KG1 (cell line): ENCODE results near the gene SIGLEC15.
"Not testable (repeated sequence)": the region's sequence is repeated elsewhere in the genome, so short reads cannot be mapped to it uniquely, and the experiment has no call there.

Experiments
- DNase-seq: peaks from one replicate; lab custom pipeline; 2025; lab: John Stamatoyannopoulos, UW

Gene SIGLEC15

DNA sequence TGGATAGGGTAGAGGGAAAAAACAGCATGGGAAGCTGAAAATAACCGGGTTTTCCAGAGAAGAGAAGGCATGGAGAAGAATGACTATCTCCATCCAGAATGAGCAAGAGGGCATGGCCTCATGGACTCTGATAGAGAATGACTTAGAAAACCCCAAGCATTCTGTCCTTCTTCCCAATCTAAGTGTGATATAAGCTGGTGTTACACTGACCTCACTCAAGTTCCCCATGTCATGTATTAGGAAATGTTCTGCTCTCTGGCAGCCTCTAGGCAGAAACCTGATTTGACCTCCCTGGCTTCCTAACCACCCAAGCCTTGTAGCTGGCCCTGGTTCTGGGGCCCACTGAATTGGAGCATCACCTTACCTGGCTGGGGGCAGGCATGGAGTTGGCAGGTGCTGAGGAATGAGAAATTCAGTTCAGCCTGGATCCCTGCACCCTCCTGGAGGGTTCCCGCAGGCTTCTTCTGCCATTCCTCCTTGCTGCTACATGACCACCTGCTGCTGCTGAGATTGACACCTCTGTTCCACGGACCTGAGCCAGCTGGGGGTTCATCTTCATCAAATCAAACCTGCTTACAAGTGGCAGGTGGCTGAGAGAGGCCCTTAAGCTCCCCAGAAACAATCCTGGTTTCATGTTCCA, 5.2 kb upstream of the SIGLEC15 start:
- DNase-seq = no peak

DNA sequence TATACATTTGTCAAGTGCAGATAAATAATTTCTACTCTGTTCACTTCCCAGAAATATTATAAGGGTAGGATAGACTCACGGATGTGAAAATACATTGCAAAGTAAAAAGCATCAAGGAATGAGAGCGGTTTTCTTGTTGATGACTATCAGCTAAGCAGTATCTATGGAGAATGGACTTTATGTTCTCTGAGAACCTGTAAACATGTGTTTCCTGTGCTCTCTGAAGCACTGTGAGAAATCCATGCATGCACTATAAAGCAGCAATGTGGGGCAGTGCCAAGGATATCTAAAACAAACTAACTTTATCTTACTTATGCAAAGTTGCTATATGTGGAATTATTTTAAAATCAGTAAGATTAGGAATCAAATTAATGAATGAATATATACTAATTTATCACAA, 4.4 kb upstream of the SIGLEC15 start:
- no peak for DNase-seq

DNA sequence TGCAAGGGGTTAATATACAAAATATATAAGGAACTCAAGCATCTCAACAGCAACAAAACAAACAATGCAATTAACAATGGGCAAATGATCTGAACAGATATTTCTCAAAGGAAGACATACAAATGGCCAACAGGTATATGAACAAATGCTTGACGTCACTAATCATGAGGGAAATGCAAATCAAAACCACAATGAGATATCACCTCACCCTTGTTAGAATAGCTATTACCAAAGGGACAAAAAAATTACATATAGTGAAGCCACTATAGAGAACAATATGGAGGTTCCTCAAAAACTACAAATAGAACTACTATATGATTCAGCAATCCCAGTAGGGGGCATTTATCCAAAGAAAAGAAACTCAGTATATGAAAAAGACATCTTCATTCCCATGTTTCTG, 3.8 kb upstream of the SIGLEC15 start:
- DNase-seq = no peak

DNA sequence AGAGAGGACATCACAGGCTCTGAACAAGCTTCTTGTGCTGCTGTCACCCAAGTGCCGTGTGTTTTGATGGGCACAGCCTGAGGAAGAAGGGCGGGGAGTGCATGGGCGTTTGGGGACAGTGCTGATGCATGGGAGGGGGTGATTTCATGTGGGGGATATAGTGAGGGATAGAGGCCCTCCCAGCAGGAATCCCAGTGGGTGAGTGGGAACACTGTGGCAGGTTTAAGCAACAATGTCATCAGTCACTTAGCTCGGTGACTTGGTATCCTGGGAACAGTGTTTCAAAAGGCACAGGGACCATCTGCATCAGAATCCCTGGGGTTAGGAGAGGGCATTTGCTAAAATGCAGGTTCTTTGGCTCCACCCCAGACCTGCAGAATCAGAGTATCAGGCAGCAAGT, 609 bp downstream of the SIGLEC15 start:
- no peak for DNase-seq

DNA sequence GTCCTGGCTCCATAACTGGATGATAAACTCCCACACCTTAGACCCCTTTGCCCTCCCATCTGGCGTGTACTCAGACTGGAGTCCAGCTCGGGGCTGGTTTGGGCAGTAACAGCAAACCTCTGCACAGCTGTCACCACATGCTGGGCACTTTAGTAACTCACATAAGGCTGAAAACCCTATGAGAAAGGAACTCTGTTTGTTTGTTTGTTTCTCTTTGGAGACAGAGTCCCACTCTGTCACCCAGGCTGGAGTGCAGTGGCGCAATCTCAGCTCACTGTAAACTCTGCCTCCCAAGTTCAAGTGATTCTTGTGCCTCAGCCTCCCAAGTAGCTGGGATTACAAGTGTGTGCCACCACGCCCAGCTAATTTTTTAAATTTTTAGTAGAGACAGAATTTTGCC, 1.2 kb downstream of the SIGLEC15 start:
- not testable (repeated sequence) for DNase-seq

DNA sequence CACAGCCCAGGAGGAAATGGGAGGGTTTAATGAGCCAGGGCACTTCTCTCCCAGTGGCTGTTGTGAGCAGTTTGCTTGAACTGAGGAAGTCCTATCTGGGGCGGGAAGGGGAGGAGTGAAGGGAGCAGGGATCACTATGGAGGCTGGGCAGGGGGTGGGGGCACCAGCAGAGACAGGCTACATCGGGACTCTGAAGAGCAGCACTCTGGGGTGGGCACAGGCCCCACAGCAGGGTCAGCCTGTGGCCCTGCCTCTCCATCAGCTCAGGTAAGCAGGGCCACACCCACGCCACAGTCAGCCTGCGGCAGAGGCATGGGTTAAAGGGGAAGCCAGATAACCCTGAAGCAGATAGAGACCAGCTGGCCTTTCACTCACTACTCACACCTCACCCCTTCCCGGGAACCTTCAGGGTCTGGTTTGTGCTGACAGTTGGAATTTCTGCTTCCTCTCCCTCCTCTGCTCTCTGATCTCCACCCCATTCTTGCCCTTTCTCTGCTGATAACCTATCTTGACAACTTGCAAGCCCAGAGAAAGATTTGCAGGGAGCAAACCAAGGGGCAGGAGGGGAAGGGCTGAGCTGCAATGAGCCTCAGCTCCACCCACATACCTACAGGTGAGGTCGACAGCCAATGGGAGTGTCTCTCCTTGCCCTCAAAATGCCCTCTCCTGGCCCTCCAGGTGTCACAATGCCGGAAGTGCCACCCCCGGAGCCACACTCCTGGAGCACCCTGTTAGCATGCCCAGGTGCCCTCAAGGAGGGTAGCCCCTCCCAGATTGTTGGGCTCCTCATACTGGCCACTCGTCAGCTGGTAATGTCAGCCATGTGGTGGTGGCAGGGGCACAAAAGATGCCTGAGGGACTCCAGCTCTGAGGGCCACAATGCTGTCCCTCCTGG, 3.7 kb downstream of the SIGLEC15 start:
- DNase-seq = no peak

DNA sequence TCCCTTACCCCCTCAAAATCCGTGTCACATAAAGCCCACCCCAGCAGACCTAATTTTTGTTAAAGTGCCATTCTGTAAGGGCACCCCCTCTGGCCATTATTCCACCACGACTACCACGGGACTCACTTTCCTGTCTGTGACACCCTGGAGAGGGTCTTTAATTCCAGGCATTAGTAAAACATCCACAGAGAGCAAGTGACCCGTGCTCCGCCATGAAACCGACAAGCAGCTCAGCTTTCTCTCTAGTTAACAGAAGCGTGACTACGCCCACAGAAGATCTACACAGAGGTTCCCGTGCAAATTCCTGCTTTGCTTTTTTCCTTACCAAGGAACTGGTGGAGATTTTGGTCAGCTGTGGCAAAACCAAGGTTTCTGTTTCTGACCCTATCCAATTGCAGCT, 4.4 kb downstream of the SIGLEC15 start:
- no peak for DNase-seq

DNA sequence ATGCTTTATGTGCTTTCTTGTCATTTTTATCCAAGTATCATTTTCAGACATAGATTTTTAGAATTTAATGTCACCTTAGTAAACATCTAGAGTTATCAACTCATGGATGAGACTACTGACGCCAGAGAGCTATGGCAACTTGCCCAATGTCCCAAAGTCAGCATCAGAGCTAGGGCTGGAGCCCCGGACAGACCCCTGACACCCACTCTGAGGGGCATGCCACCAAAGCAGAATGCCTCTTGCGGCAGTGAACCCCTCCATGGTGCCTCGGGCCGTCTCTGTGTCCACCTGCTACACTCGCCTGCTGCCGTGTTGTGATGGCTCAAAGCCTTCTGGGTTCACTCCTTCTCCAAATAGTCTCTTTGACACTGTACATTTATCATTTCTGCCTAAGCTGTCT, 5.4 kb downstream of the SIGLEC15 start:
- no peak for DNase-seq

DNA sequence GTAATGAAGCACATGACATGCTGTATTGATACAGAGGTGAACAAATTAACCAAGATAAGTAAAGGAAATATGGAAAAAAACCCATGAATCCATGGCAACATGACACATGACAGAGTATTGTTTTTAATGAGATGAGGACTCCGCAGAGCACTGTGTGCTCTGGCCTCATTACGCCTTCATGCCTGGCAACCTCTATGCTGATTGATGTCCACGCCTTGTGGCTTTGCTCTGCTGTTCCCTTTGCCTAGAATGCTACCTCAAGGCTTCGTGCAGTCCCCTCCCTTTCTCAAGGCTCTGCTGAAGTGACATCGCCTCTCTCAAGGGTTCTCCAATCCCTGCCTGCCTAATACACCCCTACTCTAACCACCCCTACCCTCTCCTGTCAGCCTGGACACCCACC, 8.4 kb downstream of the SIGLEC15 start:
- no peak for DNase-seq

DNA sequence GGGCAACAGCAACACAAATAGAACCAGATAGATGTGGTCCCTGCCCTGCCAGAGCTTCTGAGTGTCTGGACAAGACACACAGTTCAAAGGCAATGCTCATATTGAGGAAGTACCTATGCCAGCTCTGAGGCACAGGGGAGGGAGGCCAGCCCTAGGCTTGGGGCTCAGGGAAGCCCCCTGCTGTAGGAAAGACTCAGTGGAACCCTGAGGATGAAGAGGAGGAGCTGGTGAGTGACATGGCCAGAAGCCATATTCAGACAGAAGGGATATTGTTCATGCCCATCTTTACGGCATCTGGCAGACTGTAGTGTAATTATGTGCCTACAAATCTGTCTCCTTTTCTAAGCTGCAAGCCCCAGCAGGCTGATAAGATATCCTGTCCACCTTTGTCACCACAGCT, 8.8 kb downstream of the SIGLEC15 start:
- DNase-seq = no peak

DNA sequence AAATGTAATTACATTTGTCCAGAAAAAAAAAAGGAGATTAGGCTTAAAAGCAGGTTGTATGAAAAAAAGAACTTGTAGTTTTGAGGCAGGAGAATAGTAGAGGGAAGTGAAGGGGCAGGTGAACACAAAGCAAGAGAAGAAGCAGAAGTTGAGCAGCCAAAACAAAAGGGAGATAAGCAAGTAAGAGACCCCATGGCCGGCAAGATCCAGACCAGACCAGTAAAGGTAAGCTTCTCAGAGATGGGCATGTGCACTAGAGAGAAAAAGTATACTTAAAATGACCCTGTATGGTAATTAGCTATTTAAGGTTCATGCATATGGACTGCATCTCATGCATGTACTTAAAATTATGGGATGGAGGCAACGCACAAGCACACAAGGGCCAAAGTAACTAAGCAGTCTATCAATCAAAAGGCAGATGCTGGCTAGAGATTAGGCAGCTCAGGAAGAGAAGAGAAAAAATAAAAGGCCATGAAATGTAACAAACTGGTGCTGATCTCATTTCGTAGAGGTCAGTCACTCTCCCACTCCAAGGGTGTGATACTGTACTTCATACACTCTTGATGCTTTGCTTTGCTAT, 9.7 kb downstream of the SIGLEC15 start:
- DNase-seq = no peak

DNA sequence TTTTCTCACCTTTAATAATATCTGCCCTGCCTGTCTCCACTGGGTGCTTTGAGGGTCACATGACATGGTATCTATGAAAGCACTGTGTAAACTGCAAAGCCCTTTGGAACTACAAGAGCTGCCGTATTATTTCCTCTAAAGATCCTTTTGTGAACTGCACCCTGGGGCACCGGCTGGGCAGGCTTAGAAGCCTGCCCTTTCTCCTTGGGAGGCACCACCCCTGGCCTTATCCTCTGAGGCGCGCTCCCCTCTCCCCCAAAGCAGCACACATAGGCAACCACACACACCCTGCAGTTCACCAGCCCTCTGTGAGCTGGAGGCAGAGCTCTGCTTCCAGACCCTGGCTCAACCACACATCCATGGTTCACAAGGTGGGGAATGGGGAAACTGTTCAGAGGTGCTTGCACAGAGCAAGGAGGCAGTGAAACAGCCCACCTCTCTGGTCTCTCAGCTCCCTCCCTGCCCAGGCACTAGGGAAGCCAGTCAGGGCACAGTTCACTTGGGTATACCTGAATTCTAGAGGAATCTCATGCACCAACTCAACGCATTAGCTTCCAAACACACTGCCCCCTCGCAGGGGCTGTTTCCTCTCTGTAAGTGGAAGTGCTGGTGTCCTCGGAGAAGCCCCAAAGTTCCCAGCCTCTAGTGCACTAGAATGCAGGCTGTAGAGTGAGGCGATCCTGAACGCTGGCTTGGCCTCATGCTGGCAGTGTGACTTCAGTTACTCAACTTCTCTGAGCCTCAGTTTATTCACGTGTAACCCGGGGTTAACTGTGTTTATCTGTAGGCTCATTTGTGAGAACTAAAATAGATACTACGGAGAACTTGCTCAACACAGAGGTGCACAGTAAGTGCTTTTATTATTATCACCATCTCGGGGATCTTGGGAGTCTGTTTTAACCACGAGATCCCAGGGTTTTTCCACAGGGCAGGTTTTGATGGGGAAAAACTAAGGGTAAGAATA, 11.0 kb downstream of the SIGLEC15 start:
- no peak for DNase-seq

DNA sequence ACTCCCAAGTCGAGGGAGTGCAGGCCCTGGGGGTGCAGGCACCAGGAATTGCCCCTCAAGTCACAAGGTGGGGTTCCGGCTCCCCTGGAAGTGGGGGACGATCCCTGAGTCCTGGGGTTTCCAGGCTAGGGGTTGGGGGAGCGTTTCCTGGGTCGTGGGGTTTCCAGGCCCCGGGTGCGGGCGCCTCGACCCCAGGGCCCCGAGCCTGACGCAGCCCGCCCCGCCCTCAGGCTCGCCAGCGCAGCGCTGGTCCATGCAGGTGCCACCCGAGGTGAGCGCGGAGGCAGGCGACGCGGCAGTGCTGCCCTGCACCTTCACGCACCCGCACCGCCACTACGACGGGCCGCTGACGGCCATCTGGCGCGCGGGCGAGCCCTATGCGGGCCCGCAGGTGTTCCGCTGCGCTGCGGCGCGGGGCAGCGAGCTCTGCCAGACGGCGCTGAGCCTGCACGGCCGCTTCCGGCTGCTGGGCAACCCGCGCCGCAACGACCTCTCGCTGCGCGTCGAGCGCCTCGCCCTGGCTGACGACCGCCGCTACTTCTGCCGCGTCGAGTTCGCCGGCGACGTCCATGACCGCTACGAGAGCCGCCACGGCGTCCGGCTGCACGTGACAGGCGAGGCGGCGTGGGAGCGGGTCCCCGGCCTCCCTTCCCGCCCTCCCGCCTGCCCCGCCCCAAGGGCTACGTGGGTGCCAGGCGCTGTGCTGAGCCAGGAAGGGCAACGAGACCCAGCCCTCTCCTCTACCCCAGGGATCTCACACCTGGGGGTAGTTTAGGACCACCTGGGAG, 12.0 kb downstream of the SIGLEC15 start:
- DNase-seq = no peak

DNA sequence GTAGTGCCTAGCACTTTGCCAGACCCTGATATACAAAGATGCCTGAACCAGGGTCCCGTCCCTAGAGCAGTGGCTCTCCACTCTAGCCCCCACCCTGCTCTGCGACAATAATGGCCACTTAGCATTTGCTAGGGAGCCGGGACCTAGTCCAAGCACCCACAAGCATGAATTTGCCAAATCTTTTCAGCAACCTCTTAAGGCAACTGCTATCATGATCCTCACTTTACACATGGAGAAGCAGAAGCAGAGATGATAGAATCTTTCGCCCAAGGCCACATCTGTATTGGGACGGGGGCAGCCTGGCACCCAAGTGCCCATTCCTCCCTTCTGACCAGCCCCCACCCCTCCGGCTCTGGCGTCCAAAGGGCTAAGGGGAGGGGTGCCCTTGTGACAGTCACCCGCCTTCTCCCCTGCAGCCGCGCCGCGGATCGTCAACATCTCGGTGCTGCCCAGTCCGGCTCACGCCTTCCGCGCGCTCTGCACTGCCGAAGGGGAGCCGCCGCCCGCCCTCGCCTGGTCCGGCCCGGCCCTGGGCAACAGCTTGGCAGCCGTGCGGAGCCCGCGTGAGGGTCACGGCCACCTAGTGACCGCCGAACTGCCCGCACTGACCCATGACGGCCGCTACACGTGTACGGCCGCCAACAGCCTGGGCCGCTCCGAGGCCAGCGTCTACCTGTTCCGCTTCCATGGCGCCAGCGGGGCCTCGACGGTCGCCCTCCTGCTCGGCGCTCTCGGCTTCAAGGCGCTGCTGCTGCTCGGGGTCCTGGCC, 13.0 kb downstream of the SIGLEC15 start:
- no peak for DNase-seq

DNA sequence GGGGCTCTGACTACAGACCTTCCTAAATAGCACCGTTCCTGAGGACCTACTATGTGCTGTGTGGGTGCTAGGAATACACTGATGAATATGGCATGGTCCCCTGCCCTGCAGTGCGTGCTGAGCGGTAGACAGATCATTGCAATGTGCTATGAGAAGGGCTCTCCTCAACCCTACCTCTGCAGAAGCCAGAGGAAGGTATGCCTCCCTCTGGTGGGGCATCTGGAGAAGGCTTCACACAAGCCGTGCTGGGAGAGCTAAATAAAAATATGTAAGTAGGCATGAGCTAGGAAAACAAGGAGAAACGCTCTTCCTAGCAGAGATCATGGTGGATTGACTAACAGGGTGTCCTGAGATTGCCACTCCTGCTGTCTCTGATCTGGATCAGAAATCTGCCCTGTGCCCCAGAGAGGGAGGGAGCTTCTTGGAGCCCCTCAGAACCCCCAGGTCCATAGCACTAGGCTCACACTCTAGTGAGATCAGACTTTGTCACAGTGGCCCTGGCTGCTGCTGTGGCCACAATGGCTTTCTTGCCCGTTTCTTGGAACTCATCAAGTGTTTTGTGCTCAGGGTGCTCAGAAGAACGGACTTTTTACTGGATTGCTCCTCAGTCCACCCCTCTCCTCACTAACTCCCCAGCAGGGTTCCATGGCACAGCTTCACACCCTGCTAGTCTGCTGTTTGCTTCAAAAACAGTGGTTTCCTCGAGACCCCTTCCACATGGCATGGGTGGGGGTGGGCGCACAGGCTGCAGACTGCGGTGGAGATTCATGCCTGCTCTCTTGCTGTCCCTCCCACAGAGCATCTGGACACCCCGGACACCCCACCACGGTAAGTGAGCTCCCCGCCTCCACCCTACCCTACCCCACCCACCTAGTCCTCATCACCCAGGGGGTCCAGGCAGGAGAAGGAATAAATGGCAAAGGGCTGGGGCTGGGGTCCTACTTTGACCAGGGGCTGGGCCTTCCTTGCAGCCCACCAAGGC, 14.2 kb downstream of the SIGLEC15 start:
- DNase-seq = no peak

DNA sequence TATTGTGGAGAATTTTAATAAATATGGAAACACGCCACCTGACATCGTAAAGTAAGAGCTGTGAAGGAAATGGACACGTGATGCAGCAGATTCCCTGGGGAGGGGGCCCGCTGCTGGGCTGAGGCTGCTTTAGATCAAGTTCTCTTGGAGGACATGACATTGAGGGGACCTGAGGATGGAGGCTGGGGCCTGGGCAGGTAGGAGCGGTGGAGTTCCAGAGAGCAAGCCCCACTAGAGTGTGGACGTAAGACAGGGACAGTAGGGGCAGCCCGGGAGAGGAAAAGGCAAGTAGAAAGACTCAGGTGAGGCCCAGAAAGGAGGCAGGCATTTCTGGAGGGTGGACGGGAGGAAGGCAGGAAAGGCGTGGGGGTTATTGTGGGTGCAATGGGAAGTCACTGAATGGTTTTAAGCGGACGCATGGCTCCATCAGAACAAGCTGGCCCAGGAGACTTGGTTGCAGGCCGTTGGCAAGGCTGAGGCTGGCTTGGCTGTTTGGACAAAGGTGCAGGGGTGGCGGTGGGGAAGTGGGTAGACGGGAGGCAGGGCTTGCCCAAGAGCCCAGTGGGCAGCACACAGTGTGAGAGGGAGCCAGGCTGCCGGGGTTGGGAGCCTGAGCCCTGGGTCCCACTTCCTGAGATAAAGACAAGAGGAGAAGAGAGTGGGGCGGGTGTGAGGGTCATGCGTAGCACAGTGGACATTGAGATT, 15.7 kb downstream of the SIGLEC15 start:
- DNase-seq = no peak

DNA sequence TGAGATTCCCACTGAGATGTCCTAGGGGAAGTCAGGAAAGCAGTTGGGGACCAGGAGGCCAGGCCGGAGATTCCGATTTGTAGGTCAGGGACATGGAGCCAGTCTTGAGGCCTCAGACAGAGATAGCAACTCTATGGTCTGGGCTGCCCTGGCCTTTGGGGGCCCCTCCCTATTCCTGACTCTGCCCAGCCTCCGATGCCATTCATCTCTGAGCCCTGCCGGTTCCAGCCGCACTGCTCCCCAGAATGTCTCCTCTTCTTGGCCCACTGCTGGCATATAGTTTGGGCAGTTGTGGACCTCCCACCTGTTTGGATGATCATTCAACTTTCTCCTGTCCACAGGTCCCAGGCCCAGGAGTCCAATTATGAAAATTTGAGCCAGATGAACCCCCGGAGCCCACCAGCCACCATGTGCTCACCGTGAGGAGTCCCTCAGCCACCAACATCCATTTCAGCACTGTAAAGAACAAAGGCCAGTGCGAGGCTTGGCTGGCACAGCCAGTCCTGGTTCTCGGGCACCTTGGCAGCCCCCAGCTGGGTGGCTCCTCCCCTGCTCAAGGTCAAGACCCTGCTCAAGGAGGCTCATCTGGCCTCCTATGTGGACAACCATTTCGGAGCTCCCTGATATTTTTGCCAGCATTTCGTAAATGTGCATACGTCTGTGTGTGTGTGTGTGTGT, 16.4 kb downstream of the SIGLEC15 start:
- no peak for DNase-seq

DNA sequence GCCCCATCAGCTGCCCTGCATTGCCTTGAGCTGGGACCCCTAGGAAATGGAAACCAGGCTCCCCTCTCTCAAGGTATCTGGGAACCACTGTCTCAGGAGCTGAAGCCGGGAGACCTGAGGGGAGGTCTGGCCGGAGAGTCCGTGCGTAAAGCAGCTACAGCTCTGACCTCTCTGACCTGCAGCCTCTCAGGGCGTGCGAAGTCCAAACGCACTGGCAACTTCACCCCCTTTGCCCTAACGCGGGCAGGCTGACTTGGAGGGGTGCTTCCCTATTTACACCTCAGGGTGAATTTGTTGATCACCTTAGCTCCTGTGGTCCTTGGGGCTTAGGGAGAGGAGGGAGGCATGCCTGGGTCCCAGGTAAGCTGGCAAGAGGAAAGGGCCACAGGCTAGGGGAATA, 17.5 kb downstream of the SIGLEC15 start:
- DNase-seq = no peak
